Suprapubic skin (tissue), 4 donors: ENCODE results near the gene DNM3. TPM values are rescaled to one million over a fixed set of nuclear protein-coding genes. Genes with fewer than 3 reads are reported as not detected.

Experiments used
- DNase-seq, 2 donors: peaks; one replicate each; pipeline ENCODE4 v3.0.0-alpha.2; 2019; ENCODE audit warnings: low spot score in 2 of 2
- H3K27ac ChIP-seq: fragments of 200-600 bp; sonication (generic); one replicate; pipeline ENCODE4 v1.5.1; 2019
- H3K27me3 ChIP-seq: fragments of 200-600 bp; sonication (generic); one replicate; pipeline ENCODE4 v1.5.1; 2019
- H3K36me3 ChIP-seq: fragments of 200-600 bp; sonication (generic); one replicate; pipeline ENCODE4 v1.5.1; 2019
- H3K4me1 ChIP-seq: fragments of 200-600 bp; sonication (generic); one replicate; pipeline ENCODE4 v1.5.1; 2019
- H3K4me3 ChIP-seq: fragments of 200-600 bp; sonication (generic); one replicate; pipeline ENCODE4 v1.5.1; 2019; ENCODE audit warnings: mild to moderate bottlenecking
- H3K9me3 ChIP-seq: fragments of 200-600 bp; sonication (generic); one replicate; pipeline ENCODE4 v1.5.1; 2019
- CTCF ChIP-seq, 2 donors: fragments of 200-600 bp in 1 of 2; fragments of 450-650 bp in 1 of 2; sonication (generic) in 1 of 2; IDR thresholded peaks; one replicate each; pipeline ENCODE4 v1.5.1; 2016 to 2019; ENCODE audit warnings: antibody characterized with exemption in 2 of 2, mild to moderate bottlenecking in 1 of 2, moderate library complexity in 1 of 2
- EP300 ChIP-seq: sonication (generic); formaldehyde crosslinking; IDR thresholded peaks from one replicate; pipeline ENCODE4 v1.6.1; 2017; ENCODE audit warnings: antibody characterized with exemption
- POLR2A ChIP-seq, 2 donors: fragments of 450-650 bp; IDR thresholded peaks; one replicate each; pipeline ENCODE4 v1.6.1; 2017; ENCODE audit warnings: antibody characterized with exemption in 2 of 2, mild to moderate bottlenecking in 2 of 2, moderate library complexity in 2 of 2
- POLR2AphosphoS5 ChIP-seq, 3 donors: sonication (generic); formaldehyde crosslinking; IDR thresholded peaks; one replicate each; pipeline ENCODE4 v1.6.1; 2017; ENCODE audit warnings: antibody characterized with exemption in 3 of 3
- WGBS: methylation state at CpG from one replicate; pipeline ENCODE4 v1.1.5; 2018; 5-methylcytosine and 5-hydroxymethylcytosine counted together
- total RNA-seq, 4 donors: library from RNA; depleted of rRNA; stranded (reverse); fragments of >200 nt; gene quantifications; one replicate each; pipeline ENCODE4 v1.1.0, GENCODE V29; 2016

Gene DNM3
- total RNA-seq, 4 donors from 2014 or later, result 1.6 to 11.7 (median 3.7) TPM

- WGBS, result 48% methylated on average over 2 of the region's 2 CpGs
These were observed 324.1 kb downstream of the DNM3 start for GRCh38 chr1:172165403-172165802.

GRCh38 chr1:172167796-172168596 lies 326.7 kb downstream of the DNM3 start:
- WGBS, result 57% methylated on average over 4 of the region's 4 CpGs
- H3K36me3 ChIP-seq, result no peaks in the 10 kb centered on the region
- H3K4me1 ChIP-seq, result no peaks in the 10 kb centered on the region
- TF ChIP-seq CTCF (IDR thresholded peaks at IDR 0.05) (no peak), POLR2AphosphoS5 (IDR thresholded peaks at IDR 0.05) (no peak), EP300 (no peak), POLR2A (IDR thresholded peaks at IDR 0.05) (no peak)
- H3K9me3 ChIP-seq, result no peaks in the 10 kb centered on the region
- no peak overlapping the region for H3K4me3 ChIP-seq
- DNase-seq, result no peak
- no peaks in the 10 kb centered on the region for H3K27me3 ChIP-seq
- H3K27ac ChIP-seq, result no peak overlapping the region

More at GRCh38 chr1:172165403-172165802, 324.1 kb downstream of the DNM3 start:
- TF ChIP-seq POLR2AphosphoS5 (IDR thresholded peaks at IDR 0.05) (no peak), EP300 (no peak), POLR2A (IDR thresholded peaks at IDR 0.05) (no peak), CTCF (IDR thresholded peaks at IDR 0.05) (no peak)
- H3K36me3 ChIP-seq, result no peaks in the 10 kb centered on the region
- H3K4me3 ChIP-seq, result no peak overlapping the region
- H3K4me1 ChIP-seq, result no peaks in the 10 kb centered on the region
- DNase-seq, result no peak
- no peaks in the 10 kb centered on the region for H3K27me3 ChIP-seq
- H3K27ac ChIP-seq, result no peak overlapping the region
- no peaks in the 10 kb centered on the region for H3K9me3 ChIP-seq

- no peaks in the 10 kb centered on the region for H3K9me3 ChIP-seq
- no peak overlapping the region for H3K27ac ChIP-seq
- no peaks in the 10 kb centered on the region for H3K4me1 ChIP-seq
- TF ChIP-seq POLR2A (IDR thresholded peaks at IDR 0.05) (no peak), CTCF (IDR thresholded peaks at IDR 0.05) (no peak), POLR2AphosphoS5 (IDR thresholded peaks at IDR 0.05) (no peak), EP300 (no peak)
- DNase-seq, result no peak
- WGBS, result 60% methylated on average over 2 of the region's 2 CpGs
- H3K36me3 ChIP-seq, result no peaks in the 10 kb centered on the region
- H3K4me3 ChIP-seq, result no peak overlapping the region
- no peaks in the 10 kb centered on the region for H3K27me3 ChIP-seq
These were observed 327.2 kb downstream of the DNM3 start for GRCh38 chr1:172168597-172168872.

- no peaks in the 10 kb centered on the region for H3K36me3 ChIP-seq
- H3K27me3 ChIP-seq, result no peaks in the 10 kb centered on the region
- H3K27ac ChIP-seq, result no peak overlapping the region
- TF ChIP-seq EP300 (no peak), POLR2AphosphoS5 (IDR thresholded peaks at IDR 0.05) (no peak), POLR2A (IDR thresholded peaks at IDR 0.05) (no peak), CTCF (IDR thresholded peaks at IDR 0.05) (no peak)
- no peaks in the 10 kb centered on the region for H3K9me3 ChIP-seq
- no peaks in the 10 kb centered on the region for H3K4me1 ChIP-seq
- no peak for DNase-seq
- no peak overlapping the region for H3K4me3 ChIP-seq
These were observed 328.5 kb downstream of the DNM3 start for GRCh38 chr1:172169836-172170235.

- no peak for DNase-seq
- H3K36me3 ChIP-seq, result no peaks in the 10 kb centered on the region
- WGBS, result 92% methylated on average over 5 of the region's 5 CpGs
- no peak overlapping the region for H3K4me3 ChIP-seq
- H3K27me3 ChIP-seq, result no peaks in the 10 kb centered on the region
- no peak overlapping the region for H3K27ac ChIP-seq
- H3K4me1 ChIP-seq, result no peaks in the 10 kb centered on the region
- no peak for TF ChIP-seq POLR2AphosphoS5 (IDR thresholded peaks at IDR 0.05)
- no peak for TF ChIP-seq POLR2A (IDR thresholded peaks at IDR 0.05)
- no peak for TF ChIP-seq CTCF (IDR thresholded peaks at IDR 0.05)
- no peak for TF ChIP-seq EP300
- no peaks in the 10 kb centered on the region for H3K9me3 ChIP-seq
These were observed 331.1 kb downstream of the DNM3 start for GRCh38 chr1:172172352-172172831.
